ENCODE measurements around the gene BCHE.

DNA sequence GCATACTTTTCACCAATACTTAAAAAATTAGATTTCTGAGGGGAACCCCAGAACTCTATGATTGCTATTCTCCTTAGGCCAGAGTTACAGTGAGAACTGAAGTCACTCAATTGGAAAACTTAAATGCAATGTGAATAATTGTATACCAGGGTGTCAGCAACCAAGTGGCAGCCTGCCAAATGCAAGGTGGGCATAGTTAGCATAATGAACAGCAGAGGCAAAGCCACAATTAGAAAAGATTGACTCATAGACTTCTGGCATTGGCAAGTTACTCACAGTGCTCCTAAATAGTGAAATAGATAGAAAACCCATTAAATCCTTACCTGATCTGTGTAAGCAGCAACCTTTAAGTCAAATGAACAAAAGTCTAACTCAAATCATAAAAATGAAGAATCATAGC is 94.9 kb downstream of the BCHE start:
- TF ChIP-seq, protein P1, sequence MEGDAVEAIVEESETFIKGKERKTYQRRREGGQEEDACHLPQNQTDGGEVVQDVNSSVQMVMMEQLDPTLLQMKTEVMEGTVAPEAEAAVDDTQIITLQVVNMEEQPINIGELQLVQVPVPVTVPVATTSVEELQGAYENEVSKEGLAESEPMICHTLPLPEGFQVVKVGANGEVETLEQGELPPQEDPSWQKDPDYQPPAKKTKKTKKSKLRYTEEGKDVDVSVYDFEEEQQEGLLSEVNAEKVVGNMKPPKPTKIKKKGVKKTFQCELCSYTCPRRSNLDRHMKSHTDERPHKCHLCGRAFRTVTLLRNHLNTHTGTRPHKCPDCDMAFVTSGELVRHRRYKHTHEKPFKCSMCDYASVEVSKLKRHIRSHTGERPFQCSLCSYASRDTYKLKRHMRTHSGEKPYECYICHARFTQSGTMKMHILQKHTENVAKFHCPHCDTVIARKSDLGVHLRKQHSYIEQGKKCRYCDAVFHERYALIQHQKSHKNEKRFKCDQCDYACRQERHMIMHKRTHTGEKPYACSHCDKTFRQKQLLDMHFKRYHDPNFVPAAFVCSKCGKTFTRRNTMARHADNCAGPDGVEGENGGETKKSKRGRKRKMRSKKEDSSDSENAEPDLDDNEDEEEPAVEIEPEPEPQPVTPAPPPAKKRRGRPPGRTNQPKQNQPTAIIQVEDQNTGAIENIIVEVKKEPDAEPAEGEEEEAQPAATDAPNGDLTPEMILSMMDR (IDR thresholded peaks at IDR 0.05; ENCODE audit: low read depth, low read length) = no peak
- TF ChIP-seq EZH2phosphoT487 (IDR thresholded peaks at IDR 0.05; ENCODE audit: low read depth) = no peak

All from OCI-LY3 (cell line).